Anterior cingulate cortex (tissue), 58 donors: Measurements from ENCODE around the gene TOX3.

ENCODE experiments used
- DNase-seq, 58 donors: peaks; one replicate each; lab custom pipeline; 2025; lab: John Stamatoyannopoulos, UW

TOX3 gene

DNA sequence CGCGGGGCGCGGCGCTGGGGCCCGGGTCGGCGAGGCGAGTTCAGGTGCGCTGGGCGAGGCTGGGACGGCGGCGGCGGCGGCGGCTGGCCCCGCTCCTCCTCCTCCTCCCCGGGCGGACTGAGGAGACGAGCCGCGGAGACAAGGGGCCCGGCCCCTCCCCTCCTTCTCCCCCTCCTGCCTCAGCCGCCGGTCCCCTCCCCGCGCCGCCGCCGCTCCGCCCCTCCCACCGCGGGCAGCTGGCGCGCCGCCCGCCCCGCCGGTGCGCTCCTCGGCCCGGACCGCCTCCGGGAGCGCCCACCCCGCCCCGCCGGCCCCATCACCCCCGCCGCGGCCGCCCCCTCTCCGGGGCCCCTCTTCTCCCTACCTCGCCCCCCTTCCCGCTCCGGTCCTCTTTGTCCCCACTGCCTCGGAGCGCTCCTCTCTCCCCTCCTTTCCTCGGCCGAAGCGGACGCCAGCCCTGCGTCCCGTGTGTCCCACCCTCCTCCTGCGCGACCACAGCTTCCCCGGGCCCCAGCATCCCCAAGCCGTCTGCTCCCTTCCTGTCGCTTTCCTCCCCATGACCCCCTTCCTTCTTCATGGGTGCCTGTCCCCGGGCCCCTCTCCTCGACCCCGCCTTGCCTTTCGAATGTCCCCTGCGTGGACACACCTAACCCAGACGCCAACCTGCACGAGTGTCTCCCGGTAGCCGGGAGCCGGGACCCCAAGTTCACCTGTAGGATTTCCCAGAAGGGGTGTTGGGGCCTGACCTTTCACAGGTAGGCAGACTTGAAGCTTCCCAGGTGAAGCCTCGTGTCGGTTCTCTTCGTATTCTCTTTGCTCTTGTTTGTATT is at the start of gene TOX3:
TOX3 (minus strand) TSS at position 140 of the 830 bp plus-strand sequence. CDS start 420 bp downstream, outside the sequence.
- DNase-seq: peak in 10 of 58 donors; percentile 5 to 32 (median 14)

DNA sequence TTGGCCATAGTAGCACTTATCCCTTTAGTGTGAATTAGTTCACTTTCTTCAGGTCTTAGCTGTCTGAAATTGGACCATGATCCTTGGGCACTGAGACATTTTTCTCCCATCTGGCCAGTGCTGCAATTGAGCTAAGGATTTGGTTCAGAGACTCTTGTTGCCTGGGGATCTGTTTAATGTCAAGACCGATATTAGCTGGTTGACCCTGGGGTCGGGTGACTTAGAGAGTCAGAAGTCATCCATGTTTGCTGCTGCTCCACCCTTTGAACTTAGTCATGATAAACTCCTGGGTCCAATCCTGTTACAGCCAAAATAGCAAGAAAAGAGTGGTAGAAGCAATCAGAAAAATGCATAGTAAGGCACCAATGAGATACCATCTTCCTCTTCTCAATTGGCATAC is 45.8 kb upstream of the TOX3 start:
- no peak for DNase-seq

DNA sequence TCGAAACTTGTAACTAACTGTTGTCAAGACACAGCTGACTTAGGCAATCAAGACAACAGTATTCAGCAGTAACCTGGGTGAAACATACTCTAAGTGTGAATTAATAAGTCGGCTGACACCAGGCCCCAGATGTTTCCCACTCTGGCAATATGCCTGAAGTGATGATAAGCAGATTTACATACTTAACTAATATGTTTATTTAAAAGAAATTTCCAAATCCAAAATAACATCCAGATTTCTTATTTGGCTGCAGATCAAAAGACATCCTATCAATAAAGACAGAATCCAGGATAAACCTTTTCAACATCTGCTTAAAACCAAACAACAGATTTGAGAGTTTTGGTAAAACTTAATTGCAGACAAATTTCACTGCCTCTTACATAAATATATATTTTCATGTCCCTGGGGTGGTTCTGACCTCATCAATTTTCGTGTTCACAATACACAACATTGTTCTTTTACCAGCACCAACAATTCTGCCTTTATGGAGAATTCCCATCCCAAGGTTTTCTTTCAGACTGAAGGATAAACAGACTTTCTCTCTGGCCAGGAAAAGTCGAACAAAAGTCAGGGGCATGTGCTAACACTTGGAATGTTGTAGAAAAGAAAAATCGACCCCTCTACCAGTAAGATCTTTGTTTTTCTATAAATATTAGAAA is 45.1 kb upstream of the TOX3 start:
- no peak for DNase-seq

DNA sequence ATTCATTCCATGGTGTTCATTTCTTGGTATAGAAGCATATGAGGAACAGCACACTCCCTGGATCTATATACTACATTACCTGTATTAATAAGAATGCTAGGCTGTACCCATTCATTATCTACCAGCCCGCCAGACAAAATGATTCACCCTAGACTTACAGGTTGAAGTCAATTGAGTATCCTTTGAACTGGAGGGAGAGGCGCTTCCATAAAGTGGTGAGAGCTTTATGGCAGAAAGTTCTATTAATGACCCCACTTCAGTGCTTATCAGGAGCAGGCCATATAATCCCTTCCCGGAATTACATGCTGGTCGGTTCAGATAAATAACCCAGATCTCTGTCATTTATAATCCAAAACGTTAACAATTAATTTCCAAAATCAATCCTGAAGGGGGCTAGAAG is 44.5 kb upstream of the TOX3 start:
- no peak for DNase-seq

DNA sequence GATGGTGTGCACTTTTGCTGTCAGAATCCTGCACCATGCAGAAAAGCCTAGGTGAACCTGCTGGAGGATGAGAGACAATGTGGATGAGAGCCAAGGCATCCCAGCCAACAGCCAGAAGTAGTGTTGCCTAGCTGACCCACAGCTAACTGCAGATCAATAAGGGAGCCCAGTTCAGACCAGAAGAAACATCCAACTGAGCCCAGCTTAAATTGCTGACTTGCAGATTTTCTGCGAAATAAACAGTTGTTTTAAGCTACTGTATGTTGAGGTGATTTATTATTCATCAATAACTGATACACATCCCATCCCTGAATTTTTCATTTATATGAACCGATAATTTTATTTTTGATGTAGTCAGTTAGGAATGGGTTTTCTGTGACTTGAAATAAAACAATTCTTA is 39.2 kb upstream of the TOX3 start:
- DNase-seq: no peak

GRCh38 chr16:52584354-52585320 is 37.7 kb upstream of the TOX3 start:
- no peak for DNase-seq

GRCh38 chr16:52581530-52581929 is 34.6 kb upstream of the TOX3 start:
- no peak for DNase-seq

DNA sequence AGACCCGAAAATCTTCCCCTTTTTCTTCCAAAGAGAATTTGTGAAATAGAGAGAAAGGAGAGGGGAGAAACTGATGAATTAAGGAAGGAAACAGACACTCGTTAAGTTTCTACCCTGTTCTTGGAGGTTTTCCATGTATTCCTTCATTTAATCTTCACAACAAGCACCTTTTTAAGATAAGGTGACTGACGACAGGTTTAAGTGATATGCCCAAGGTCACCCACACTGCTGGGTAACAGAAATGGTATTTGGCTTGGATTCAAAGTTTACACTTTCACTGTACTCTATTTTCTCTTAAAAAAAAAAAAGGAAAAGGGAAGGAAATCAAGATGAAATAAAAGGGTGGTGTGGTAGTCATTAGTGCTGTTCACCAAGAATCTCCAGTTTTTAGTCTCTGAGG is 33.5 kb upstream of the TOX3 start:
- no peak for DNase-seq

- DNase-seq: no peak
Observed at GRCh38 chr16:52578829-52579498, 32.0 kb upstream of the TOX3 start.

- DNase-seq: no peak
Observed at GRCh38 chr16:52578007-52578828, 31.3 kb upstream of the TOX3 start.

DNA sequence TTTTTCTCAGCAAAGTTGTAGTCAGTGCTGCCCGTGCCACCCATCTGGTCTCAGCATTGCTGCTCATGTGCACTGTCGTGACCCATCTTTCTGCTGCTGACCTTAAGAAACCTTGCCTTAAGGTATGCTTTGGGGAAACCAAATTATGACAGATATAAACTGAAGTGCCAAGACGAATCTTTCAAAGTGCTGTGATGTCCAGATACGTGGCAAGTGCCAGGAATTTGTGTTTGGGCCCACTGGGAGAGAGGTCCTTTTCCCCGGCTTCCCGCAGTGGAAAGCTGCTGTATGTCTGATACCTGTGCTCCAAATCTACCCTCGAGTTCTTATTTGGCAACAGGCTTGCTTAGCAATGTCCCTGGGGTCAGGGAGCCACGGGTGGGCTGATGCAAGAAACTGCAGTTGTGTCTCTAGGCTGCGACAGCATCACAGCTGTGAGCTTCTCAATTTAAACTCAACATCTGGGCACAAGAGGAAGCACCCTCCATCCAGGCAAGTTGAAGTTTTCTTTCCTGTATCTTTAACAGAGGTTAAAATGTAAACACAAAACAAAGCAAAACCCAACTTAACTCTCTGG is 30.3 kb upstream of the TOX3 start:
- no peak for DNase-seq

DNA sequence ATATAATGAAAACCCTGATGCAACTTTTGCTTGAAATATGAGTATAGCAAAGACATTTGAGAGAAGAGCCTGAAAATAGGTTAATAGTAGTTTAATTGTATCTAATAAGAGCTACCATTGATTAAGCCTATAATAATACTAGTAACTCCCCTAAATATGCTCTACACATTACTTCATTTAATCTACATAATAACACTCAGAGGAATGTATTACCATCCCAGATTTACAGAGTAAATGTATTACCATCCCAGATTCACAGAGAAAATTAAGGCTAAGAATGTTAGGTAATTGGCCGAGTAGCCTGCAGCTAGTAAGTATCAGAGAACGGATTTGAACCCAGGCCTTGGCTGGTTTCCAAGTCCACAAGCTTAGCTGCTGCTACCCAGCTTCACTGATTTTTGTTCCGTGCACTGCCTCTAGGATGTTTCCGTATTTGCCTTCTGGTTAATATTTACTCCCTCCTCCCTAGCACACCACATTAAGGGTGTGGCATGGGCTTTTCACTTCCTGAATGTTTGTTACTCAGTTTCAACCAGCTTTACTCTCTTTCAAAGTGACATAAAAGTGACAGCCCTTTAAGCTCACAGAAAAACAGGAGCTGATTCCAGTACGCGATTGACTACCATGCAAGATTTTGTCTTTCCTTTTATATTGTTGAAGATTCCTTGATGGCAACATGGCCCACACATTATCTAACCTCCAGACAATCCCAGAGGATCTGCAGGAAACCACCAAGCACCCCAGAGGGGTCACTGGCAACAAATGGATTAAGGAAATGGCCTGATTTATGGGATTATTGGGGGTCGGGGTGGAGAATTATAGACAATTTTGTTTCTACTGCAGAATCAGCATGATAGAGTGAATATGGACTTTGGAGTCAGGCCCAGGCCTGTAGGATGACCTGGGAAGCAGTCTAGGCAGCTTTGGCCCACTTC is 26.7 kb upstream of the TOX3 start:
- no peak for DNase-seq

DNA sequence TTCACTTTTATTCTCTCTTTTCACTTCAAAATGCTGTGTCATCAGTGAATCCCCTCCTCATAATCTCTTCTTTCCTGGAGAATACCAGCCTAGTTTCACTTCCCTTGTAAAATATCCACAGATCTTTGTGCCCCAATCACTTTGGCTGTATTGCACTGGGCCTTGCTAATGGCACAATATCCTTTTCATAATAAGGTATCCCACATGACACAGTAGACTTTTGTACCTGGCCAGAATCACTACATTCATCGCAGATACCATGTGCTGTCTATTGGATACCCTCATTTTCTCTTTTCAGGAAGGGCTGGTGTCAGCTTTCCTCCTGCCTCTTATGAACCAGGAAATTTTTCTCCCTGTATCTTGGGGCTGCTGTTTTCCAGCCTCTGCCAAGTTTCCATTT is 25.7 kb upstream of the TOX3 start:
- no peak for DNase-seq

DNA sequence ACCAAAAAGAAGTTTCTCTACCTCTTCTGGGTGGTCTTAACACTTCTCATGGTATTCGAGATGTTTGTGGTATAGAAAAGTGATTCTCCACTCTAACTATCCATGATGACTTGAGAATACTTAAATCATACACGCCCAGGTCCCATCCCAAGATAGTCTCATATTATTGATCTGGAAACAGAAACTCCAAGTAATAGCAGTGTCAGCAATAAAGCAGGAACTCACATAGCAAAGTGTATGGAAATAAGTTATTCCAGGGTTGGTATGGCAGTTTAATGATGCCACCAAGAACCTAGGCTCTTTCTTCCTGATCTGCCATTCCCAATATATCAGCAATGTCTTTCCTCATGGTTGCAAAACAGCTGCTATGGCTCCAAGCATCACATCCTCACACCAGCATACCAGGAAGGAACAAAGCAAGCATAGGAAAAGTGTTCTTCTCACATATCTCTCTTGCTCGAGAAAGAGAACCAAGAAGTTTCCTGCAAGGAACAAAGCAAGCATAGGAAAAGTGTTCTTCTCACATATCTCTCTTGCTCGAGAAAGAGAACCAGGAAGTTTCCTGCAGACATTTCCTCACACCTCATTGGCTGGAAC is 23.6 kb upstream of the TOX3 start:
- no peak for DNase-seq

- no peak for DNase-seq
Observed at GRCh38 chr16:52569701-52570100, 22.8 kb upstream of the TOX3 start.

GRCh38 chr16:52568983-52569690 is 22.2 kb upstream of the TOX3 start:
- no peak for DNase-seq

DNA sequence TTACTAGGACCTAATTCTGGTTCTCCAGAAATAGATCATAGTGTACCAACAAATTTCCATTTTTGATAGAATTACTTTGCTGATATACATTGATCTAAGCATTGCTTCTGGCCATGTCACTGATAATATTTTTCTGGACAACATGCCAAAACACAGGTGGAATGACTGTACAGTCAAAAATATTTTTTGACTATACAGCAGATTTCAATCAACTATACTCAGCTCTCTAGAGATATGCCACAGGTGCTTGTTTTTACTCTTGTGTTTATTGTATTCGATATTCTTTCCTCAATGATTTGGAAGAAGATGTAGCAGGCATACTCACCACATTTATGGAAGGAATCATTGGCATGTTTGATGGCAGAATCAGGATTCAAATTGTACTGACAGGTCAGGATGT is 21.6 kb upstream of the TOX3 start:
- DNase-seq: no peak
